PC-3 (cell line): ENCODE results near the gene BCAS1. TPM values are rescaled to one million over a fixed set of nuclear protein-coding genes. Genes with fewer than 3 reads are reported as not detected.

Experiments used
- ATAC-seq: fragments of 200-7000 bp; cut with Tn5 transposase; 2 replicates; pipeline ENCODE4 v1.9.1; 2020; ENCODE audit warnings: mild to moderate bottlenecking, moderate library complexity
- BruUV-seq: library from RNA; stranded (reverse); fragments of 400-500 nt; replicated peaks from 2 replicates; lab custom pipeline; 2021; lab: Mats Ljungman, UMichigan
- CTCF ChIA-PET: fragments of 300-600 bp; sonication (Branson Sonifier 250); formaldehyde crosslinking; loops from one replicate; lab custom pipeline; 2022; ENCODE audit warnings: antibody characterized with exemption; lab: Charles Lee
- POLR2A ChIA-PET: fragments of 300-600 bp; sonication (Branson Sonifier 250); formaldehyde crosslinking; loops from one replicate; lab custom pipeline; 2022; ENCODE audit warnings: antibody characterized with exemption; ENCODE audit not compliant: unreplicated experiment; lab: Charles Lee
- DNase-seq: peaks from one replicate; pipeline ENCODE4 v3.0.0-alpha.2; 2015
- H2AFZ ChIP-seq: fragments of 300-600 bp; sonication (generic); 2 replicates; pipeline ENCODE4 v1.6.0; 2016; ENCODE audit warnings: antibody characterized with exemption, low read length
- H3F3A ChIP-seq: fragments of 300-600 bp; sonication (generic); one replicate; pipeline ENCODE4 v1.6.0; 2017; ENCODE audit warnings: antibody characterized with exemption, low read length, control low read depth, mild to moderate bottlenecking; ENCODE audit not compliant: unreplicated experiment
- H3K27ac ChIP-seq: fragments of 300-600 bp; sonication (generic); 2 replicates; pipeline ENCODE4 v1.5.1; 2016; ENCODE audit warnings: mild to moderate bottlenecking, low read length
- H3K27me3 ChIP-seq: fragments of 300-600 bp; sonication (generic); 2 replicates; pipeline ENCODE4 v1.6.1; 2016; ENCODE audit warnings: low read length, mixed read lengths
- H3K36me3 ChIP-seq: fragments of 300-600 bp; sonication (generic); 2 replicates; pipeline ENCODE4 v1.6.1; 2016; ENCODE audit warnings: low read depth, mixed run types, low read length, mixed read lengths
- H3K4me1 ChIP-seq: fragments of 300-600 bp; sonication (generic); 2 replicates; pipeline ENCODE4 v1.5.1; 2016; ENCODE audit warnings: low read length; ENCODE audit not compliant: insufficient read depth
- H3K4me2 ChIP-seq: fragments of 300-600 bp; sonication (generic); 2 replicates; pipeline ENCODE4 v1.6.0; 2016; ENCODE audit warnings: low read length
- H3K4me3 ChIP-seq: fragments of 300-600 bp; sonication (generic); 2 replicates; pipeline ENCODE4 v1.5.1; 2016; ENCODE audit warnings: mild to moderate bottlenecking, low read length, mixed read lengths
- H3K79me2 ChIP-seq: fragments of 300-600 bp; sonication (generic); 2 replicates; pipeline ENCODE4 v1.6.1; 2017; ENCODE audit warnings: low read length, mixed read lengths
- H3K9ac ChIP-seq: fragments of 300-600 bp; sonication (generic); 2 replicates; pipeline ENCODE4 v1.6.0; 2016; ENCODE audit warnings: mild to moderate bottlenecking, low read length
- H3K9me2 ChIP-seq: fragments of 300-600 bp; sonication (generic); replicated peaks from 2 replicates; pipeline ENCODE4 v1.6.1; 2016; ENCODE audit warnings: mixed run types, low read length, mixed read lengths
- H3K9me3 ChIP-seq: fragments of 300-600 bp; sonication (generic); 2 replicates; pipeline ENCODE4 v1.6.1; 2016; ENCODE audit warnings: low read length, mixed read lengths
- H4K20me1 ChIP-seq: fragments of 300-600 bp; sonication (generic); 2 replicates; pipeline ENCODE4 v1.6.1; 2016; ENCODE audit warnings: low read length, mixed read lengths
- EZH2 ChIP-seq: fragments of 300-600 bp; sonication (generic); IDR thresholded peaks from one replicate; pipeline ENCODE4 v1.6.1; 2017; ENCODE audit warnings: antibody characterized with exemption, mild to moderate bottlenecking, low read length; ENCODE audit not compliant: unreplicated experiment
- EZH2phosphoT487 ChIP-seq: fragments of 300-600 bp; sonication (generic); IDR thresholded peaks from 2 replicates; pipeline ENCODE4 v1.6.1; 2018; ENCODE audit warnings: mild to moderate bottlenecking, antibody characterized with exemption, low read length, borderline replicate concordance
- intact Hi-C: fragments of 100-400 bp; cut with micrococcal nuclease; formaldehyde crosslinking; loops from 2 replicates; pipeline ENCODE4 v1.9.0; 2023
- total RNA-seq: library from RNA; depleted of rRNA; stranded (reverse); fragments of >200 nt; gene quantifications from 2 replicates; pipeline ENCODE4 v1.2.3, GENCODE V29; 2014
- TF ChIP-seq, protein P1 (sequence below): fragments of 300-600 bp; sonication (generic); conservative IDR thresholded peaks from 2 replicates; pipeline ENCODE4 v1.5.1; 2017; ENCODE audit warnings: antibody characterized with exemption, low read depth, mild to moderate bottlenecking, low read length

The BCAS1 gene
- total RNA-seq, 1 experiment from 2014 or later = 0.18 TPM

DNA sequence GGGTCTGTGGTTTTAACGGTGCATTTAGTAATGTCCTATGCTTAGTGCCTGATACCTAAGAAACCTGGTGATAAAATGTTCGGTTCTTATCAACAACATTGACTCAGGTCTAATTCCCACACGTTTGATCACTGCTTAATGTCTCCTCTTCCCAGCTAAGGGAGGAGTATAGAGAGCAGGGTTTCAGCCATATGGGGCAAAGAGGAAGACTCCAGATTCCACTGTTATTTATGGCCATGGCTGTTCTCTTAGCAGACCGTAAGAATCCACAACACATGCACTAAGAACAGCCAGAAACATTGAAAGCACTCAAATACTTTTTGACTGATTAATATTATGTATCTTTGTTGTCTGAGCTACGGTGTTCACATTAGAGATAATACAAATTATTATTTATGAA, 112.1 kb downstream of the BCAS1 start:
- ATAC-seq (no peak), DNase-seq (no peak)
- no peaks in the 10 kb centered on the region for H4K20me1 ChIP-seq
- H3K36me3 ChIP-seq = no peaks in the 10 kb centered on the region
- H3K4me3 ChIP-seq = no peak overlapping the region
- no peak overlapping the region for H3K4me2 ChIP-seq
- no peak overlapping the region for H2AFZ ChIP-seq
- H3K4me1 ChIP-seq = no peaks in the 10 kb centered on the region
- no peak overlapping the region for H3K27ac ChIP-seq
- H3K9me3 ChIP-seq = no peaks in the 10 kb centered on the region
- intact Hi-C loops = no loop called here
- no peaks in the 10 kb centered on the region for H3K79me2 ChIP-seq
- H3K27me3 ChIP-seq = peaks cover 8% of the 10 kb centered on the region; the same call in 1 of the 2 replicates
- no TSS peak for BruUV-seq
- TF ChIP-seq, protein P1, sequence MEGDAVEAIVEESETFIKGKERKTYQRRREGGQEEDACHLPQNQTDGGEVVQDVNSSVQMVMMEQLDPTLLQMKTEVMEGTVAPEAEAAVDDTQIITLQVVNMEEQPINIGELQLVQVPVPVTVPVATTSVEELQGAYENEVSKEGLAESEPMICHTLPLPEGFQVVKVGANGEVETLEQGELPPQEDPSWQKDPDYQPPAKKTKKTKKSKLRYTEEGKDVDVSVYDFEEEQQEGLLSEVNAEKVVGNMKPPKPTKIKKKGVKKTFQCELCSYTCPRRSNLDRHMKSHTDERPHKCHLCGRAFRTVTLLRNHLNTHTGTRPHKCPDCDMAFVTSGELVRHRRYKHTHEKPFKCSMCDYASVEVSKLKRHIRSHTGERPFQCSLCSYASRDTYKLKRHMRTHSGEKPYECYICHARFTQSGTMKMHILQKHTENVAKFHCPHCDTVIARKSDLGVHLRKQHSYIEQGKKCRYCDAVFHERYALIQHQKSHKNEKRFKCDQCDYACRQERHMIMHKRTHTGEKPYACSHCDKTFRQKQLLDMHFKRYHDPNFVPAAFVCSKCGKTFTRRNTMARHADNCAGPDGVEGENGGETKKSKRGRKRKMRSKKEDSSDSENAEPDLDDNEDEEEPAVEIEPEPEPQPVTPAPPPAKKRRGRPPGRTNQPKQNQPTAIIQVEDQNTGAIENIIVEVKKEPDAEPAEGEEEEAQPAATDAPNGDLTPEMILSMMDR = no peak
- no peak for TF ChIP-seq EZH2phosphoT487
- H3F3A ChIP-seq = no peaks in the 10 kb centered on the region
- H3K9me2 ChIP-seq = no peaks in the 10 kb centered on the region
- CTCF ChIA-PET = interaction anchor here (0.7 to 0.8 kb wide), 6 partner anchors 11 to 659 kb away, joined by 3 to 11 read pairs (median 6); no protein-coding TSS in a partner anchor
- POLR2A ChIA-PET = no interaction called here
- H3K9ac ChIP-seq = no peak overlapping the region

DNA sequence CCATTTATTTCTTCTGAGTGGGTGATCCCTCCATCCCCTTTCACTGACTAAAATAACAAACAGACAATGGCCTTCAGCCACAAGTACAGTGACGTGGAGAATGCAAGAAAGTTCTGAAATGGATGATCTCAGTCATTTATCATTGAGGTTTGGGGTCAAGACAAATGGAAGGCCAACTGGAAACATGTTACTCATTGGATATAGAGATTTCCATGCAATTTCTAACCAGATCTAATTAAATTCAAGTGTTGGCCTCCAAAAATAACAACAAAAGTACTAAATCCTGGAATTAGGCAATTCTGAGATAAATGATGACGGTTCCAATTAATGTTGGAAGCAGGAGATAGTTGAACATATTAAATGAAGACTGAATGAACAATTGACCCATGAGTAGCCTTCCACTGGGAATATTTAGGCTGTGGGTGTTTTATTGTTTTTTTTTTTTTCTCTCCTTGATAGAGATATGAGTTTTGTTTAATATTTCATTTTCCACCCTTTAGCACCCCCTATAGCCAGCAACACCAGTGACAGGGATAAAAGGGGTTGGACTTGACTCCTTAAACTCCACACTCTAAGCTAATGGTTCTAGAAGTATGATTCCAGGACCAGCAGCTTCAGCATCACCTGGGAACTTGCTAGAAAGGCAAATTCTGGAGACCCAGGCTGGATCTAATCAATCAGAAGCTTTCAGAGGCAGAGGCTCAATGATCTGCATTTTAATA, 112.8 kb downstream of the BCAS1 start:
- DNase-seq = peak; percentile 55
- H3K9me2 ChIP-seq = no peaks in the 10 kb centered on the region
- H3K4me1 ChIP-seq = no peaks in the 10 kb centered on the region
- no peak overlapping the region for H3K27ac ChIP-seq
- H2AFZ ChIP-seq = no peak overlapping the region
- no peak overlapping the region for H3K9ac ChIP-seq
- H3K4me3 ChIP-seq = no peak overlapping the region
- no peaks in the 10 kb centered on the region for H3K36me3 ChIP-seq
- TF ChIP-seq EZH2 = no peak
- TF ChIP-seq, protein P1 = peak; percentile 77
- no peak for TF ChIP-seq EZH2phosphoT487
- no peaks in the 10 kb centered on the region for H3F3A ChIP-seq
- intact Hi-C loops = no loop called here
- ATAC-seq = peak; percentile 40; the same call in 1 of the 2 replicates
- CTCF ChIA-PET = interaction anchor here (0.7 to 0.8 kb wide), 6 partner anchors 11 to 658 kb away, joined by 3 to 11 read pairs (median 6); no protein-coding TSS in a partner anchor
- peaks cover 8% of the 10 kb centered on the region; the same call in 1 of the 2 replicates for H3K27me3 ChIP-seq
- H3K9me3 ChIP-seq = peaks cover 5% of the 10 kb centered on the region; the same call in 1 of the 2 replicates
- no peaks in the 10 kb centered on the region for H3K79me2 ChIP-seq
- H4K20me1 ChIP-seq = no peaks in the 10 kb centered on the region
- no peak overlapping the region for H3K4me2 ChIP-seq
- POLR2A ChIA-PET = no interaction called here
- no TSS peak for BruUV-seq
